Tibial nerve (tissue), 4 donors: Measurements from ENCODE around the gene NFXL1. TPM values are rescaled to one million over a fixed set of nuclear protein-coding genes. Genes with fewer than 3 reads are reported as not detected.

Experiments used
- DNase-seq, 2 donors: peaks; one replicate each; pipeline ENCODE4 v3.0.0-alpha.2; 2019; ENCODE audit warnings: low spot score in 2 of 2
- H3K27ac ChIP-seq, 4 donors: fragments of 200-600 bp; sonication (generic) in 3 of 4; one replicate each; pipeline ENCODE4 v1.5.1; 2017 to 2019; ENCODE audit warnings: mild to moderate bottlenecking in 1 of 4
- H3K27me3 ChIP-seq, 2 donors: fragments of 200-600 bp; sonication (generic) in 1 of 2; one replicate each; pipeline versions ENCODE4 v1.5.1 to v1.6.0; 2017 to 2019
- H3K36me3 ChIP-seq, 3 donors: fragments of 200-600 bp; sonication (generic); one replicate each; pipeline ENCODE4 v1.5.1; 2018 to 2019
- H3K4me1 ChIP-seq, 4 donors: fragments of 200-600 bp; sonication (generic) in 3 of 4; one replicate each; pipeline ENCODE4 v1.5.1; 2017 to 2019
- H3K4me3 ChIP-seq, 4 donors: fragments of 200-600 bp; sonication (generic) in 3 of 4; one replicate each; pipeline ENCODE4 v1.5.1; 2017 to 2019; ENCODE audit warnings: mild to moderate bottlenecking in 1 of 4, moderate library complexity in 1 of 4
- H3K9me3 ChIP-seq, 4 donors: fragments of 200-600 bp; sonication (generic) in 3 of 4; one replicate each; pipeline ENCODE4 v1.5.1; 2017 to 2019
- CTCF ChIP-seq, 5 experiments: fragments of 200-600 bp in 3 of 5; fragments of 450-650 bp in 2 of 5; sonication (generic) in 3 of 5; IDR thresholded peaks; one replicate each; pipeline ENCODE4 v1.5.1; 2016 to 2019; ENCODE audit warnings: antibody characterized with exemption in 5 of 5, mild to moderate bottlenecking in 3 of 5, moderate library complexity in 2 of 5
- EP300 ChIP-seq, 2 donors: sonication (generic); formaldehyde crosslinking; IDR thresholded peaks; one replicate each; pipeline ENCODE4 v1.6.1; 2017; ENCODE audit warnings: antibody characterized with exemption in 2 of 2, mild to moderate bottlenecking in 1 of 2
- POLR2A ChIP-seq, 2 donors: fragments of 450-650 bp; IDR thresholded peaks; one replicate each; pipeline ENCODE4 v1.6.1; 2017; ENCODE audit warnings: antibody characterized with exemption in 2 of 2, mild to moderate bottlenecking in 2 of 2, moderate library complexity in 2 of 2
- WGBS, 2 donors: methylation state at CpG; one replicate each; pipeline ENCODE4 v1.1.5; 2018; 5-methylcytosine and 5-hydroxymethylcytosine counted together
- total RNA-seq, 4 donors: library from RNA; depleted of rRNA; stranded (reverse); fragments of >200 nt; gene quantifications; one replicate each; pipeline ENCODE4 v1.1.0, GENCODE V29; 2016

Gene NFXL1
- total RNA-seq, 4 donors from 2014 or later, result 12.2 to 18.0 (median 15.6) TPM

- no peaks in the 10 kb centered on the region for H3K4me1 ChIP-seq
- H3K9me3 ChIP-seq, result no peaks in the 10 kb centered on the region
- no peak for DNase-seq
- H3K4me3 ChIP-seq, result no peak overlapping the region
- peaks cover 0 to 43% (median 0%) of the 10 kb centered on the region in 3 donors for H3K36me3 ChIP-seq
- no peak overlapping the region for H3K27ac ChIP-seq
- H3K27me3 ChIP-seq, result no peaks in the 10 kb centered on the region
- WGBS, 2 donors, result 72 to 94% methylated on average over 4 of the region's 4 CpGs
- TF ChIP-seq EP300 (IDR thresholded peaks at IDR 0.05) (no peak), CTCF (IDR thresholded peaks at IDR 0.05) (no peak), POLR2A (IDR thresholded peaks at IDR 0.05) (no peak)
Measured at GRCh38 chr4:47863486-47863885, 50.9 kb downstream of the NFXL1 start.

GRCh38 chr4:47862297-47862696 lies 52.1 kb downstream of the NFXL1 start:
- no peaks in the 10 kb centered on the region for H3K27me3 ChIP-seq
- H3K27ac ChIP-seq, result no peak overlapping the region
- DNase-seq, result no peak
- no peak for TF ChIP-seq EP300 (IDR thresholded peaks at IDR 0.05)
- TF ChIP-seq CTCF (IDR thresholded peaks at IDR 0.05), result no peak
- TF ChIP-seq POLR2A (IDR thresholded peaks at IDR 0.05), result no peak
- no peaks in the 10 kb centered on the region for H3K9me3 ChIP-seq
- no peak overlapping the region for H3K4me3 ChIP-seq
- 91 to 94% methylated on average over 3 of the region's 3 CpGs for WGBS, 2 donors
- H3K36me3 ChIP-seq, result peaks cover 0 to 31% (median 0%) of the 10 kb centered on the region in 3 donors
- no peaks in the 10 kb centered on the region for H3K4me1 ChIP-seq

- Histone ChIP-seq H3K27ac (no peak overlapping the region), H3K36me3 (peaks cover 0 to 23% (median 0%) of the 10 kb centered on the region in 3 donors), H3K27me3 (no peaks in the 10 kb centered on the region), H3K4me3 (no peak overlapping the region), H3K9me3 (no peaks in the 10 kb centered on the region), H3K4me1 (no peaks in the 10 kb centered on the region)
- no peak for TF ChIP-seq POLR2A (IDR thresholded peaks at IDR 0.05)
- no peak for TF ChIP-seq EP300 (IDR thresholded peaks at IDR 0.05)
- TF ChIP-seq CTCF (IDR thresholded peaks at IDR 0.05), result no peak
- 90 to 96% methylated on average over 1 of the region's 1 CpG for WGBS, 2 donors
- no peak for DNase-seq
Measured at GRCh38 chr4:47860305-47860704, 54.1 kb downstream of the NFXL1 start.

- H3K4me1 ChIP-seq, result no peaks in the 10 kb centered on the region
- TF ChIP-seq POLR2A (IDR thresholded peaks at IDR 0.05) (no peak), CTCF (IDR thresholded peaks at IDR 0.05) (no peak), EP300 (IDR thresholded peaks at IDR 0.05) (no peak)
- DNase-seq, result no peak
- no peak overlapping the region for H3K4me3 ChIP-seq
- H3K36me3 ChIP-seq, result peaks cover 0 to 21% (median 0%) of the 10 kb centered on the region in 3 donors
- H3K27me3 ChIP-seq, result no peaks in the 10 kb centered on the region
- no peaks in the 10 kb centered on the region for H3K9me3 ChIP-seq
- WGBS, 2 donors, result 78 to 85% methylated on average over 2 of the region's 2 CpGs
- H3K27ac ChIP-seq, result no peak overlapping the region
Measured at GRCh38 chr4:47858006-47858405, 56.4 kb downstream of the NFXL1 start.

GRCh38 chr4:47856713-47857112 lies 57.7 kb downstream of the NFXL1 start:
- no peak for DNase-seq
- Histone ChIP-seq H3K9me3 (no peaks in the 10 kb centered on the region), H3K36me3 (peaks cover 0 to 18% (median 0%) of the 10 kb centered on the region in 3 donors), H3K27me3 (no peaks in the 10 kb centered on the region), H3K4me3 (no peak overlapping the region), H3K27ac (no peak overlapping the region), H3K4me1 (no peaks in the 10 kb centered on the region)
- no peak for TF ChIP-seq EP300 (IDR thresholded peaks at IDR 0.05)
- TF ChIP-seq POLR2A (IDR thresholded peaks at IDR 0.05), result no peak
- no peak for TF ChIP-seq CTCF (IDR thresholded peaks at IDR 0.05)
- 87 to 88% methylated on average over 1 of the region's 1 CpG for WGBS, 2 donors
